PFSK-1 (cell line): ENCODE data around the gene EEFSEC.

Source experiments
- FOXP2 ChIP-seq: optimal IDR thresholded peaks from 2 replicates; pipeline ENCODE3; 2011; ENCODE audit warnings: borderline replicate concordance, control low read depth, inconsistent platforms; ENCODE audit not compliant: insufficient read depth; ENCODE audit errors: extremely low read length, extremely low read depth
- POLR2AphosphoS5 ChIP-seq: IDR thresholded peaks from 2 replicates; pipeline ENCODE4 v1.6.1; 2012; ENCODE audit warnings: low read depth, mild to moderate bottlenecking, control low read depth, low read length, moderate library complexity
- REST ChIP-seq, 2 experiments: IDR thresholded peaks; 2 replicates each; pipeline versions ENCODE4 v1.6.1 to v1.8.0; 2011 to 2012; ENCODE audit warnings: low read depth in 2 of 2, low read length in 2 of 2, control low read depth in 1 of 2, inconsistent platforms in 1 of 2, mild to moderate bottlenecking in 1 of 2, moderate library complexity in 1 of 2; ENCODE audit not compliant: insufficient read depth in 1 of 2
- SIN3A ChIP-seq: IDR thresholded peaks from 2 replicates; pipeline ENCODE4 v1.6.1; 2012; ENCODE audit warnings: mild to moderate bottlenecking, low read length, moderate library complexity, borderline replicate concordance; ENCODE audit not compliant: insufficient read depth
- TAF1 ChIP-seq: IDR thresholded peaks from 2 replicates; pipeline ENCODE4 v1.6.1; 2012; ENCODE audit warnings: low read length, control low read depth, borderline replicate concordance; ENCODE audit not compliant: insufficient read depth

The EEFSEC gene

GRCh38 chr3:128328546-128329458 is 175.5 kb downstream of the EEFSEC start:
- TF ChIP-seq FOXP2 (no peak), REST (IDR thresholded peaks at IDR 0.05; ENCODE audit: insufficient read depth in 1 of 2, low read depth in 2 of 2, low read length in 2 of 2) (no peak), TAF1 (no peak), POLR2AphosphoS5 (no peak)

GRCh38 chr3:128329491-128330213 is 176.4 kb downstream of the EEFSEC start:
- TF ChIP-seq SIN3A, result no peak
- TF ChIP-seq FOXP2, result no peak
- TF ChIP-seq POLR2AphosphoS5, result no peak
- no peak for TF ChIP-seq TAF1
- no peak for TF ChIP-seq REST (IDR thresholded peaks at IDR 0.05; ENCODE audit: insufficient read depth in 1 of 2, low read depth in 2 of 2, low read length in 2 of 2)

- TF ChIP-seq POLR2AphosphoS5, result no peak
- no peak for TF ChIP-seq SIN3A
- TF ChIP-seq TAF1, result no peak
- no peak for TF ChIP-seq FOXP2
- TF ChIP-seq REST (IDR thresholded peaks at IDR 0.05; ENCODE audit: insufficient read depth in 1 of 2, low read depth in 2 of 2, low read length in 2 of 2), result no peak
Observed at GRCh38 chr3:128330214-128330842, 177.0 kb downstream of the EEFSEC start.

- TF ChIP-seq SIN3A (no peak), REST (IDR thresholded peaks at IDR 0.05; ENCODE audit: insufficient read depth in 1 of 2, low read depth in 2 of 2, low read length in 2 of 2) (no peak), TAF1 (no peak), POLR2AphosphoS5 (no peak), FOXP2 (no peak)
Observed at GRCh38 chr3:128334086-128334645, 180.9 kb downstream of the EEFSEC start.
